Ishikawa (cell line): ENCODE measurements around the gene NELL1.

Source experiments
- CEBPB ChIP-seq: IDR thresholded peaks from 2 replicates; pipeline ENCODE4 v1.6.1; 2012
- CREB1 ChIP-seq: IDR thresholded peaks from 2 replicates; pipeline ENCODE4 v1.6.1; 2012; ENCODE audit warnings: low read depth
- EGR1 ChIP-seq: IDR thresholded peaks from 2 replicates; pipeline ENCODE4 v1.6.1; 2012
- EP300 ChIP-seq: IDR thresholded peaks from 2 replicates; pipeline ENCODE4 v1.6.1; 2012; ENCODE audit warnings: borderline replicate concordance
- MAX ChIP-seq: IDR thresholded peaks from 2 replicates; pipeline ENCODE4 v1.6.1; 2012
- NFIC ChIP-seq: IDR thresholded peaks from 2 replicates; pipeline ENCODE4 v1.6.1; 2012
- RAD21 ChIP-seq: IDR thresholded peaks from 2 replicates; pipeline ENCODE4 v1.6.1; 2012; ENCODE audit warnings: low read depth
- REST ChIP-seq: IDR thresholded peaks from 2 replicates; pipeline ENCODE4 v1.6.1; 2012; ENCODE audit warnings: low read depth, mild to moderate bottlenecking
- TAF1 ChIP-seq: IDR thresholded peaks from 2 replicates; pipeline ENCODE4 v1.6.1; 2012; ENCODE audit warnings: low read depth, mild to moderate bottlenecking
- TCF12 ChIP-seq: IDR thresholded peaks from 2 replicates; pipeline ENCODE4 v1.6.1; 2012; ENCODE audit warnings: low read depth
- YY1 ChIP-seq: IDR thresholded peaks from 2 replicates; pipeline ENCODE4 v1.6.1; 2012; ENCODE audit warnings: low read depth
- ZBTB7A ChIP-seq: IDR thresholded peaks from 2 replicates; pipeline ENCODE4 v1.6.1; 2012; ENCODE audit warnings: low read depth
- TF ChIP-seq, protein P1 (sequence below): IDR thresholded peaks from 2 replicates; pipeline ENCODE4 v1.6.1; 2012

NELL1 gene

DNA sequence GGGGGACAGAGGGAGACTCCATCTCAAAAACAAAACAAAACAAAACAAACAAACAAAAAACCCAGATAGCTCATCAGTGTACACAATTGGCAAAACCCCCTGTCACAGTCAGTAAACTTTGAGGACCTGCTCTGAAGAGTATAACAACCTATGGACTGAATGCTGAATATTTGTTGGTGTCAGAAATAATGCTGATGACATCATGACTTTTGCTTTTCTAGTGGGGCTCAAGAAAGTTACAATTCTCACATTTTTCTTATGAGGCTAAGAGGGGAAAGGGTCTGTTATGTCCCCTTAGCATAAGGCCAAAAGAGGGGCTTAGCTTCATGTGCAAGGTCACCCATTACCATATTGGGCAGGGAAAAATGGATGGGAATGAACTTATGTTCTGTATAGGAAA lies 207.4 kb downstream of the NELL1 start:
- TF ChIP-seq YY1 (no peak), RAD21 (no peak), EP300 (no peak), EGR1 (no peak), MAX (no peak), CREB1 (no peak)
- TF ChIP-seq, protein P1, sequence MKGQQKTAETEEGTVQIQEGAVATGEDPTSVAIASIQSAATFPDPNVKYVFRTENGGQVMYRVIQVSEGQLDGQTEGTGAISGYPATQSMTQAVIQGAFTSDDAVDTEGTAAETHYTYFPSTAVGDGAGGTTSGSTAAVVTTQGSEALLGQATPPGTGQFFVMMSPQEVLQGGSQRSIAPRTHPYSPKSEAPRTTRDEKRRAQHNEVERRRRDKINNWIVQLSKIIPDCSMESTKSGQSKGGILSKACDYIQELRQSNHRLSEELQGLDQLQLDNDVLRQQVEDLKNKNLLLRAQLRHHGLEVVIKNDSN = no peak

- TF ChIP-seq CEBPB (no peak), YY1 (no peak), RAD21 (no peak), EGR1 (no peak), TAF1 (no peak), CREB1 (no peak)
Observed at GRCh38 chr11:20880094-20880493, 210.7 kb downstream of the NELL1 start.

DNA sequence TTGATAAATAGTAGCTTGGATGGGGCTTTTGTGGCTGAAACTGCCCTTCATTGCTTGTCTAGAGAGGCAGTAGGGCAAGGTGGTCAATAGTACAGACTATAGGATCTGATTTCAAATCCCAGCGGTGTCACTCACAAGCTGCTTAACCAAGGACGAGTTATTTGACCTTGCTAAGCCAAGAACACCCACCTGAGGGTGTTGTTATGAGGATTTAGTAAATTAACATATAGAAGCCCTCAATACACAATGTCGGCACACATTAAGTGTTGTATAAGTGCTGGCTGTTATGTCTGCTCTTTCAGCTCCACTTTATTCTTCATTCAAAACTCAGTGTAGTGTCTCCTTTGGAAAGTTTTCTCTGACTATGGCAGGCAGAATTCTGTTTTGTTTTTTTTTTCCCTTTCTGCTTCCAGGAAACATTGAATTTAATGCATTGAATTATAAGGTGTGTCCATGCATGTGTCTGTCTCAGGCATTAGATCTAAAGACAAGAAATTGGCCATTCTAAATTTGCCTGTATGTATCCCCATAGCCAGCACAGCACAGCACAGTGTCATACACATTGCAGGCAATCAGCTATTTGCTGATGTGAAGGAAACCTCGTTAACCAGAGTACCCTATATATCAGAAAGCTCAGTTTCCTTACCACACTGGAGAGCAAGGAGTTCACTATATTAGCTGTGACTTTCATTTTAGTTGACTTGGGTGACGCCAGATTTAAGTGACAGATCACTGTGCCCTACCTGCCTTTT lies 212.1 kb downstream of the NELL1 start:
- no peak for TF ChIP-seq EGR1
- TF ChIP-seq TCF12 = no peak
- no peak for TF ChIP-seq EP300
- TF ChIP-seq TAF1 = no peak
- TF ChIP-seq CEBPB = no peak
- no peak for TF ChIP-seq ZBTB7A
- TF ChIP-seq REST = no peak
- TF ChIP-seq NFIC = no peak
- TF ChIP-seq YY1 = no peak

GRCh38 chr11:20887137-20887536 lies 217.8 kb downstream of the NELL1 start:
- TF ChIP-seq ZBTB7A (no peak), CREB1 (no peak)

DNA sequence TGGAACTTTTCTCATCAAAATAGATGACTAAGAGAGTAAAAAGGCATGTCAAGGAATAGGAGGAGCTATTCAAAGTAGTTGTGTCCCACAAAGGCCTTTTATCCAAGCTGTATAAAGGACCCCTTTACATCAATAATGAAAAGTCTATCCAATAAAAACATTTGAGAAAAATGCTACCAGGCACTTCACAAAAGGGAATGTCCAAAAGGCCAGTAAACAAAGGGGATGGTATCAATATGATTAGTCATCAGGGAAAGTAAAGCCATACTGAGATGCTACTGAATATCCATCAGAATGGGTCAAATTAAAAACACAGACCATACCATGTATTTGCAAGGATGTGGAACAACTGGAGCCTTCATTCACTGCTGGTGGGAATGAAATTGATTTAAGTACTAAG lies 224.9 kb downstream of the NELL1 start:
- no peak for TF ChIP-seq EP300

DNA sequence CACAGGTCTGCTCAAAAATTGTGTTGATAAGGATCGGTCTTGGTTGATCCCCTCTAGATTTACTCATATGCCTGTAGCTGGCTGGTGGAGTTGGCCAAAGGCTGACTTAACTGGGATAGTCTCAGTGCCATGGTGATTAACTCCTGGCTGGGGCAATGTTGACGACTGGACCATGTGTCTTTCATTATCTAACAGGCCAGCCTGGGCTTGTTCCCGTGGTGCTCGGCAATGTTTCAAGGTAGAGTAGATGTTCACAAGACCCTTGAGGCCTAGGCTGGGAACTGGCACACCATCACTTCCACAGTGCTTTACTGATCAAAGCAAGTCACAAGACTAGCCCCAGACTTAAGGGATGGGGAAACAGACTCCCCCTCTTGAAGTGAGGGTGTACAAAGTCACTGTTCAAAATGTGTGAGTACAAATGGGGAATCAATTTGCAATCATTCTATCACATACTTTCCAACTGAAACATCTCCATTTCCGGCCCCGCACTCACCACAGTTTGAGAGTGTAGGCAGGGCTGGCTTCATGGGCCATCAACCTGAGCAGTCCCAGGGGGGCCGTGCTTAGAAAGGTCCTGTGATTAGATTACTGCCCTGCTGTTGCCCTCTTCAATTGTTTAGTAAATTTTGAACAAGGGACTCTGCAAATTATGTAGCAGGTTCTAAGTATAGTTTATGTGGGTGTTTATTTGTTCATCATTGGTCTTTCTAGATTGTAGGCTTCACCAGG lies 240.8 kb downstream of the NELL1 start:
- no peak for TF ChIP-seq TCF12
- no peak for TF ChIP-seq REST
- TF ChIP-seq YY1 = no peak
- no peak for TF ChIP-seq ZBTB7A

- no peak for TF ChIP-seq REST
- TF ChIP-seq CREB1 = no peak
- no peak for TF ChIP-seq TCF12
- TF ChIP-seq EP300 = no peak
- TF ChIP-seq CEBPB = no peak
- TF ChIP-seq, protein P1 = no peak
Observed at GRCh38 chr11:20910733-20911132, 241.3 kb downstream of the NELL1 start.
